CD14-positive monocyte (primary cell): ENCODE data around the gene PHLPP1. TPM values are rescaled to one million over a fixed set of nuclear protein-coding genes. Genes with fewer than 3 reads are reported as not detected.
"Not testable (repeated sequence)": the region's sequence is repeated elsewhere in the genome, so short reads cannot be mapped to it uniquely, and the experiment has no call there.

Source experiments
- DNase-seq, 3 donors: peaks; one replicate each; pipeline ENCODE4 v3.0.0-alpha.2; 2011 to 2022
- H2AFZ ChIP-seq: 2 replicates; pipeline ENCODE4 v1.6.0; 2012; ENCODE audit warnings: mild to moderate bottlenecking, low read depth, low read length, inconsistent platforms; ENCODE audit not compliant: insufficient read depth, poor library complexity, severe bottlenecking
- H3K27ac ChIP-seq, 2 donors: 1 replicate in 1 of 2; 2 replicates in 1 of 2; pipeline ENCODE4 v1.5.1; 2012 to 2013; ENCODE audit warnings: low read length in 2 of 2, control low read depth in 1 of 2, inconsistent platforms in 1 of 2, low read depth in 1 of 2, mild to moderate bottlenecking in 1 of 2
- H3K27me3 ChIP-seq, 2 donors: one replicate each; pipeline versions ENCODE4 v1.6.0 to v1.6.1; 2011 to 2013; ENCODE audit warnings: low read length in 2 of 2; ENCODE audit not compliant: control insufficient read depth in 2 of 2, insufficient read depth in 2 of 2
- H3K36me3 ChIP-seq, 2 donors: replicated peaks in 1 of 2; 1 replicate in 1 of 2; 2 replicates in 1 of 2; pipeline versions ENCODE4 v1.5.1 to v1.6.1; 2012 to 2013; ENCODE audit warnings: low read length in 2 of 2, control low read depth in 1 of 2, inconsistent platforms in 1 of 2, mild to moderate bottlenecking in 1 of 2; ENCODE audit not compliant: insufficient read depth in 2 of 2, control insufficient read depth in 1 of 2
- H3K4me1 ChIP-seq, 2 donors: 1 replicate in 1 of 2; 2 replicates in 1 of 2; pipeline versions ENCODE4 v1.5.1 to v1.6.1; 2012 to 2013; ENCODE audit warnings: low read length in 2 of 2, control low read depth in 1 of 2, inconsistent platforms in 1 of 2, mild to moderate bottlenecking in 1 of 2, moderate library complexity in 1 of 2; ENCODE audit not compliant: insufficient read depth in 2 of 2, control insufficient read depth in 1 of 2
- H3K4me2 ChIP-seq: replicated peaks from 2 replicates; pipeline ENCODE3; 2012; ENCODE audit warnings: low read length, moderate library complexity, mild to moderate bottlenecking; ENCODE audit not compliant: poor library complexity, severe bottlenecking; ENCODE audit errors: extremely low read depth
- H3K4me3 ChIP-seq, 3 experiments: fragments of 200-600 bp in 1 of 3; sonication (generic) in 1 of 3; replicated peaks in 1 of 3; 1 replicate in 2 of 3; 2 replicates in 1 of 3; pipeline ENCODE4 v1.5.1; 2011 to 2013; ENCODE audit warnings: low read length in 3 of 3, mild to moderate bottlenecking in 3 of 3, control low read depth in 2 of 3, low read depth in 2 of 3, inconsistent platforms in 1 of 3, moderate library complexity in 1 of 3
- H3K79me2 ChIP-seq: 2 replicates; pipeline ENCODE4 v1.6.0; 2012; ENCODE audit warnings: mild to moderate bottlenecking, control low read depth, inconsistent platforms, low read length, moderate library complexity; ENCODE audit not compliant: insufficient read depth
- H3K9ac ChIP-seq: 2 replicates; pipeline ENCODE4 v1.6.0; 2017; ENCODE audit warnings: low read length, mild to moderate bottlenecking; ENCODE audit not compliant: insufficient read depth, poor library complexity, severe bottlenecking
- H3K9me3 ChIP-seq, 2 donors: replicated peaks in 1 of 2; 1 replicate in 1 of 2; 2 replicates in 1 of 2; pipeline versions ENCODE4 v1.5.1 to v1.6.1; 2012 to 2013; ENCODE audit warnings: low read length in 2 of 2, control low read depth in 1 of 2; ENCODE audit not compliant: control insufficient read depth in 1 of 2, insufficient read depth in 1 of 2
- H4K20me1 ChIP-seq: 2 replicates; pipeline ENCODE4 v1.6.0; 2012; ENCODE audit warnings: mild to moderate bottlenecking, low read length, control low read depth, moderate library complexity; ENCODE audit not compliant: insufficient read depth
- H3K27ac Mint-ChIP-seq, 7 donors: one replicate each; pipeline ENCODE4 v1.8.0; 2020; ENCODE audit warnings: mild to moderate bottlenecking in 7 of 7, mixed read lengths in 7 of 7, moderate library complexity in 6 of 7, inconsistent platforms in 2 of 7
- H3K27me3 Mint-ChIP-seq, 3 donors: one replicate each; pipeline ENCODE4 v1.8.0; 2021 to 2022; ENCODE audit warnings: low read depth in 3 of 3, mild to moderate bottlenecking in 3 of 3, mixed read lengths in 3 of 3, moderate library complexity in 3 of 3, inconsistent platforms in 1 of 3
- H3K36me3 Mint-ChIP-seq, 2 donors: one replicate each; pipeline ENCODE4 v1.8.0; 2020; ENCODE audit warnings: mixed read lengths in 2 of 2, inconsistent platforms in 1 of 2, mild to moderate bottlenecking in 1 of 2
- H3K4me1 Mint-ChIP-seq: one replicate; pipeline ENCODE4 v1.8.0; 2020; ENCODE audit warnings: mild to moderate bottlenecking, mixed read lengths
- H3K4me3 Mint-ChIP-seq, 2 donors: one replicate each; pipeline ENCODE4 v1.8.0; 2020; ENCODE audit warnings: mild to moderate bottlenecking in 2 of 2, mixed read lengths in 2 of 2, moderate library complexity in 1 of 2
- H3K9me3 Mint-ChIP-seq, 7 donors: one replicate each; pipeline ENCODE4 v1.8.0; 2020 to 2022; ENCODE audit warnings: mixed read lengths in 7 of 7, mild to moderate bottlenecking in 6 of 7, moderate library complexity in 6 of 7, inconsistent platforms in 2 of 7
- CTCF ChIP-seq: fragments of 200-600 bp; IDR thresholded peaks from one replicate; pipeline ENCODE4 v1.8.0; 2022; ENCODE audit warnings: antibody characterized with exemption, mild to moderate bottlenecking
- WGBS: methylation state at CpG from one replicate; pipeline ENCODE4 v1.1.5; 2013; ENCODE audit warnings: missing lambda C conversion rate; ENCODE audit not compliant: insufficient coverage; 5-methylcytosine and 5-hydroxymethylcytosine counted together
- intact Hi-C, 2 donors: fragments of 100-400 bp; cut with micrococcal nuclease; formaldehyde crosslinking; loops; one replicate each; pipeline versions ENCODE4 v1.15.0 to v1.15.1; 2023
- polyA plus RNA-seq, 3 donors: library from polyadenylated mRNA; depleted of rRNA in 1 of 3; unstranded in 2 of 3; stranded (reverse) in 1 of 3; fragments of 300-500 nt in 2 of 3; fragments of >200 nt in 1 of 3; fragmentation: Illumina TruSeq in 2 of 3; gene quantifications; 1 replicate in 2 of 3; 2 replicates in 1 of 3; pipeline ENCODE4 v1.2.3, GENCODE V29; 2012 to 2021

The PHLPP1 gene
- polyA plus RNA-seq, 3 donors = 0.04 to 2.0 (median 0.55) TPM

- WGBS = no CpG with 5 or more reads among the region's 1 CpG
- Mint-ChIP-seq H3K9me3 (peaks cover 0 to 3% (median 2%) of the 10 kb centered on the region in 7 donors), H3K27me3 (peaks cover 0 to 6% (median 0%) of the 10 kb centered on the region in 3 donors), H3K4me1 (peaks cover 7% of the 10 kb centered on the region), H3K27ac (no peak overlapping the region), H3K4me3 (no peak overlapping the region), H3K36me3 (peaks cover 0 to under 1% of the 10 kb centered on the region in 2 donors)
- H3K36me3 ChIP-seq = no peaks in the 10 kb centered on the region
- no peak for TF ChIP-seq CTCF
- no peaks in the 10 kb centered on the region for H4K20me1 ChIP-seq
- H2AFZ ChIP-seq = no peak overlapping the region
- H3K9ac ChIP-seq = no peak overlapping the region
- no peak overlapping the region for H3K4me2 ChIP-seq
- DNase-seq = no peak
- no peaks in the 10 kb centered on the region for H3K9me3 ChIP-seq
- H3K27ac ChIP-seq = no peak overlapping the region
- H3K4me3 ChIP-seq = no peak overlapping the region
- no peaks in the 10 kb centered on the region for H3K4me1 ChIP-seq
- intact Hi-C loops = no loop called here
- no peaks in the 10 kb centered on the region for H3K27me3 ChIP-seq
- peaks cover 34% of the 10 kb centered on the region for H3K79me2 ChIP-seq
These were observed 23.3 kb downstream of the PHLPP1 start for GRCh38 chr18:62738639-62739038.

GRCh38 chr18:62739911-62740310 is 24.6 kb downstream of the PHLPP1 start:
- Histone ChIP-seq H3K4me3 (no peak overlapping the region), H3K9me3 (no peaks in the 10 kb centered on the region), H3K36me3 (no peaks in the 10 kb centered on the region), H2AFZ (no peak overlapping the region), H3K9ac (no peak overlapping the region), H3K79me2 (peaks cover 30% of the 10 kb centered on the region), H3K4me2 (no peak overlapping the region), H3K27ac (no peak overlapping the region), H3K27me3 (no peaks in the 10 kb centered on the region), H3K4me1 (no peaks in the 10 kb centered on the region), H4K20me1 (no peaks in the 10 kb centered on the region)
- WGBS = 80% methylated on average over 2 of the region's 5 CpGs
- intact Hi-C loops = no loop called here
- no peak for DNase-seq
- Mint-ChIP-seq H3K4me3 (no peak overlapping the region), H3K27me3 (peaks cover 0 to 6% (median 0%) of the 10 kb centered on the region in 3 donors), H3K27ac (no peak overlapping the region), H3K9me3 (peaks cover 0 to 3% (median 2%) of the 10 kb centered on the region in 7 donors), H3K36me3 (peaks cover 0 to 3% of the 10 kb centered on the region in 2 donors), H3K4me1 (peaks cover 10% of the 10 kb centered on the region)
- no peak for TF ChIP-seq CTCF

GRCh38 chr18:62740650-62741049 is 25.3 kb downstream of the PHLPP1 start:
- DNase-seq, H3K4me3 Mint-ChIP-seq, H4K20me1 ChIP-seq, H3K4me3 ChIP-seq, H3K36me3 Mint-ChIP-seq, H3K27me3 Mint-ChIP-seq, intact Hi-C loops, H3K9me3 ChIP-seq, H3K4me2 ChIP-seq, H3K27ac ChIP-seq, H3K9ac ChIP-seq, H3K36me3 ChIP-seq, H3K4me1 Mint-ChIP-seq, H3K9me3 Mint-ChIP-seq, H2AFZ ChIP-seq, H3K27me3 ChIP-seq, H3K4me1 ChIP-seq: not testable (repeated sequence)
- H3K27ac Mint-ChIP-seq = peak overlapping the region in 1 of 7 donors; percentile 37
- WGBS = 90% methylated on average over 2 of the region's 5 CpGs
- peaks cover 31% of the 10 kb centered on the region for H3K79me2 ChIP-seq
